K562 (cell line): ENCODE data around the gene DNAJC17. TPM values are rescaled to one million over a fixed set of nuclear protein-coding genes. Genes with fewer than 3 reads are reported as not detected.

Experiments used
- ATAC-seq: fragments of 200-7000 bp; cut with Tn5 transposase; 3 replicates; pipeline ENCODE4 v1.9.1; 2020; ENCODE audit warnings: moderate library complexity
- BruUV-seq: library from RNA; stranded (reverse); fragments of 400-500 nt; replicated peaks from 2 replicates; lab custom pipeline; 2021; lab: Mats Ljungman, UMichigan
- CTCF ChIA-PET: fragments of 300-600 bp; formaldehyde crosslinking; extraction: SDS; loops from one replicate; lab custom pipeline; 2021; ENCODE audit warnings: low intra/inter-chr PET ratio; lab: Yijun Ruan, JAX
- POLR2A ChIA-PET: fragments of 300-600, 350-650 bp; sonication (Branson Sonifier 250); formaldehyde crosslinking; extraction: SDS; loops from one replicate; lab custom pipeline; 2021; ENCODE audit warnings: antibody characterized with exemption, inconsistent platforms; lab: Yijun Ruan, JAX
- DNase-seq, 4 experiments: peaks; one replicate each; pipeline versions ENCODE4 v3.0.0 to v3.0.0-alpha.2; 2011 to 2018; ENCODE audit warnings: low spot score in 3 of 4, mixed read lengths in 3 of 4; ENCODE audit errors: extremely low read depth in 1 of 4
- FAIRE-seq: peaks from 2 replicates; lab custom pipeline; 2011; peaks lifted over from hg19 to GRCh38; lab: Jason Lieb, UNC
- H2AFZ ChIP-seq: 2 replicates; pipeline ENCODE4 v1.6.0; 2011; ENCODE audit warnings: low read depth, low read length, control low read depth, inconsistent platforms
- H3K27ac ChIP-seq: fragments of 200-600 bp; 3 replicates; pipeline ENCODE4 v1.8.0; 2011; ENCODE audit warnings: low read depth, mild to moderate bottlenecking, control low read depth, inconsistent platforms, low read length, moderate library complexity, mixed read lengths; ENCODE audit errors: extremely low read depth
- H3K27me3 ChIP-seq, 2 experiments: fragments of 300-600 bp in 1 of 2; 2 replicates in 1 of 2; 3 replicates in 1 of 2; pipeline versions ENCODE4 v1.6.0 to v1.8.0; 2011; ENCODE audit warnings: inconsistent platforms in 2 of 2, low read length in 2 of 2, mild to moderate bottlenecking in 1 of 2, mixed read lengths in 1 of 2, moderate library complexity in 1 of 2; ENCODE audit not compliant: control insufficient read depth in 2 of 2, insufficient read depth in 2 of 2
- H3K36me3 ChIP-seq: fragments of 300-600 bp; 3 replicates; pipeline ENCODE4 v1.8.0; 2011; ENCODE audit warnings: mild to moderate bottlenecking, low read length, inconsistent platforms; ENCODE audit not compliant: control insufficient read depth, insufficient read depth
- H3K4me1 ChIP-seq, 2 experiments: fragments of 200-600 bp in 1 of 2; replicated peaks in 1 of 2; 2 replicates in 1 of 2; 3 replicates in 1 of 2; pipeline versions ENCODE4 v1.5.1 to v1.8.0; 2011; ENCODE audit warnings: inconsistent platforms in 2 of 2, low read length in 2 of 2, mild to moderate bottlenecking in 1 of 2, mixed read lengths in 1 of 2, moderate library complexity in 1 of 2; ENCODE audit not compliant: control insufficient read depth in 2 of 2, insufficient read depth in 2 of 2
- H3K4me2 ChIP-seq: 2 replicates; pipeline ENCODE4 v1.6.1; 2011; ENCODE audit warnings: low read length, control low read depth, inconsistent platforms, mixed read lengths; ENCODE audit not compliant: insufficient read depth
- H3K4me3 ChIP-seq: fragments of 200-600 bp; sonication (generic), shearing (Covaris generic); 2 replicates; pipeline ENCODE4 v1.5.1; 2016; ENCODE audit warnings: control low read depth, inconsistent platforms
- H3K79me2 ChIP-seq: fragments of 200-600 bp; 3 replicates; pipeline ENCODE4 v1.8.0; 2011; ENCODE audit warnings: low read length, inconsistent platforms; ENCODE audit not compliant: control insufficient read depth, insufficient read depth
- H3K9ac ChIP-seq, 2 experiments: 2 replicates each; pipeline versions ENCODE4 v1.6.0 to v1.6.1; 2011; ENCODE audit warnings: low read depth in 2 of 2, low read length in 2 of 2, control low read depth in 1 of 2, inconsistent platforms in 1 of 2, mild to moderate bottlenecking in 1 of 2, mixed read lengths in 1 of 2; ENCODE audit not compliant: insufficient read depth in 1 of 2
- H3K9me1 ChIP-seq: one replicate; pipeline ENCODE4 v1.6.0; 2011; ENCODE audit warnings: inconsistent platforms, mild to moderate bottlenecking, low read length, moderate library complexity; ENCODE audit not compliant: control insufficient read depth, insufficient read depth
- H3K9me3 ChIP-seq: replicated peaks from 2 replicates; pipeline ENCODE4 v1.5.1; 2011; ENCODE audit warnings: low read depth, low read length, inconsistent platforms; ENCODE audit not compliant: control insufficient read depth, insufficient read depth
- H4K20me1 ChIP-seq: replicated peaks from 2 replicates; pipeline ENCODE4 v1.6.1; 2011; ENCODE audit warnings: low read length, inconsistent platforms, mixed read lengths; ENCODE audit not compliant: control insufficient read depth, insufficient read depth
- ARID1B ChIP-seq: fragments of 450-650 bp; IDR thresholded peaks from 2 replicates; pipeline ENCODE4 v1.6.1; 2016; ENCODE audit warnings: antibody characterized with exemption, mild to moderate bottlenecking, inconsistent platforms
- BCL6 ChIP-seq: fragments of 250-450 bp; sonication (Bioruptor Pico); IDR thresholded peaks from 2 replicates; pipeline ENCODE4 v1.4.0; 2020
- DDX20 ChIP-seq: fragments of 450-650 bp; IDR thresholded peaks from 2 replicates; pipeline ENCODE4 v1.6.1; 2016; ENCODE audit warnings: missing genetic modification characterization, low read depth, mild to moderate bottlenecking, missing compliant biosample characterization, moderate library complexity
- ETS2 ChIP-seq: IDR thresholded peaks from 2 replicates; pipeline ENCODE4 v1.6.1; 2016; ENCODE audit warnings: borderline replicate concordance, missing genetic modification characterization, mild to moderate bottlenecking, moderate library complexity, missing compliant biosample characterization; ENCODE audit not compliant: poor library complexity, severe bottlenecking
- SIN3A ChIP-seq, 2 experiments: fragments of 150-350 bp in 1 of 2; IDR thresholded peaks; 2 replicates each; pipeline ENCODE4 v1.6.1; 2011 to 2016; ENCODE audit warnings: borderline replicate concordance in 2 of 2, low read depth in 2 of 2, low read length in 2 of 2, mild to moderate bottlenecking in 2 of 2, moderate library complexity in 2 of 2; ENCODE audit not compliant: control insufficient read depth in 1 of 2
- ZNF699 ChIP-seq: fragments of 250-450 bp; sonication (Bioruptor Pico); IDR thresholded peaks from 2 replicates; pipeline ENCODE4 v1.8.0; 2021; ENCODE audit warnings: mild to moderate bottlenecking, moderate library complexity; ENCODE audit not compliant: insufficient replicate concordance
- WGBS: fragments of 100-300 bp; shearing (Covaris generic); methylation state at CpG from one replicate; pipeline ENCODE4 v1.1.6; 2016; ENCODE audit warnings: low coverage, mixed read lengths; ENCODE audit not compliant: insufficient coverage; ENCODE audit errors: missing lambda C conversion rate; 5-methylcytosine and 5-hydroxymethylcytosine counted together
- in situ Hi-C: fragments of 300-500 bp; cut with MboI; formaldehyde crosslinking; loops from 4 replicates; pipeline ENCODE4 v1.15.0; 2018; ENCODE audit warnings: inconsistent platforms, mixed read lengths
- intact Hi-C: fragments of 100-400 bp; cut with micrococcal nuclease; formaldehyde crosslinking; loops from 2 replicates; pipeline ENCODE4 v1.14.2; 2022
- polyA plus RNA-seq, 8 experiments: library from polyadenylated mRNA; depleted of rRNA in 4 of 8; stranded (reverse) in 5 of 8; unstranded in 3 of 8; fragments of >200 nt; fragmentation: Nextera tagmentation in 2 of 8; fragmentation: Illumina TruSeq in 1 of 8; extraction: Ambion mirVana in 2 of 8; extraction: Trizol in 1 of 8; gene quantifications; 2 replicates each; pipeline versions ENCODE4 v1.2.1 to v1.2.3, GENCODE V29; 2011 to 2014; ENCODE audit warnings: inconsistent platforms in 1 of 8, missing spikeins in 1 of 8
- total RNA-seq, 7 experiments: library from RNA; depleted of rRNA in 6 of 7; stranded (reverse); fragments of >200 nt in 6 of 7; fragmentation: Illumina TruSeq in 2 of 7; extraction: Trizol in 2 of 7; gene quantifications; 2 replicates each; pipeline versions ENCODE4 v1.2.1 to v1.2.3, GENCODE V29; 2011 to 2021; ENCODE audit warnings: low replicate concordance in 1 of 7
- TF ChIP-seq, protein P1 (sequence below), 2 experiments: fragments of 450-650 bp; IDR thresholded peaks; 2 replicates each; pipeline ENCODE4 v1.6.1; 2016; ENCODE audit warnings: mild to moderate bottlenecking in 2 of 2, borderline replicate concordance in 1 of 2, low read depth in 1 of 2, moderate library complexity in 1 of 2

The DNAJC17 gene
- total and polyA plus RNA-seq, 9 of the 15 experiments (the other 6 are each of a cell fraction or from before 2014, with no cell fraction given), result 2.4 to 79.4 (median 44.2) TPM

DNA sequence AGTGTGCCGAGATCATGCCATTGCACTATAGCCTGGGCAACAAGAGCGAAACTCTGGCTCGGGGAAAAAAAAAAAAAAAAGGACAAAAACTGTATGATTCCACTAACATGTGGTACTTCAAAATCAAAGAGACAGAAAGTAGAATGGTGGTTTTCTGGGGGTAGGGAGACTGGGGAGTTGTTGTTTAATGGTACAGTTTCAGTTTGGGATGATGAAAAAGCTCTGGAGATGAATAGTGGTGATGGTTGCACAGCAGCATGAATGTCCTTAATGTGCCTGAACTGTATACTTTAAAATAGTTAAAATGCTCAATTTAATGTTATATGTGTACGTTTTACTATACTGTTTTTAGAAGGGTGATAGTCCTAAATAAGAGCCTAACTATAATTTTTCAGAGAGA is 84.9 kb downstream of the DNAJC17 start:
- ATAC-seq, result no peak
- H3K9ac ChIP-seq, result no peak overlapping the region
- CTCF ChIA-PET, result no interaction called here
- no peaks in the 10 kb centered on the region for H4K20me1 ChIP-seq
- no peaks in the 10 kb centered on the region for H3K27me3 ChIP-seq
- intact Hi-C loops, result no loop called here
- no peak for DNase-seq
- H3K4me2 ChIP-seq, result no peak overlapping the region
- no TSS peak for BruUV-seq
- POLR2A ChIA-PET, result interaction anchor here (0.9 to 1.2 kb wide), 2 partner anchors 15 to 133 kb away, joined by 3 to 4 read pairs; no protein-coding TSS in a partner anchor
- H3K36me3 ChIP-seq, result peaks cover 69% of the 10 kb centered on the region
- H2AFZ ChIP-seq, result no peak overlapping the region
- H3K4me3 ChIP-seq, result no peak overlapping the region
- H3K4me1 ChIP-seq, result 0 out of 5 replicates have a peak, but pooled peaks cover 0 to 4% of the 10 kb centered on the region in 2 experiments
- no peak for FAIRE-seq
- H3K79me2 ChIP-seq, result no peaks in the 10 kb centered on the region
- WGBS, result 88% methylated on average over 2 of the region's 4 CpGs
- in situ Hi-C loops, result no loop called here
- H3K9me3 ChIP-seq, result no peaks in the 10 kb centered on the region
- no peaks in the 10 kb centered on the region for H3K9me1 ChIP-seq
- H3K27ac ChIP-seq, result no peak overlapping the region
- no peak for TF ChIP-seq ZNF699 (CRISPR knock-in tag)
- no peak for TF ChIP-seq ETS2
- no peak for TF ChIP-seq DDX20
- TF ChIP-seq SIN3A (IDR thresholded peaks at IDR 0.05; ENCODE audit: borderline replicate concordance in 2 of 2, control insufficient read depth in 1 of 2, low read depth in 2 of 2, low read length in 2 of 2), result no peak
- no peak for TF ChIP-seq ARID1B
- TF ChIP-seq, protein P1, sequence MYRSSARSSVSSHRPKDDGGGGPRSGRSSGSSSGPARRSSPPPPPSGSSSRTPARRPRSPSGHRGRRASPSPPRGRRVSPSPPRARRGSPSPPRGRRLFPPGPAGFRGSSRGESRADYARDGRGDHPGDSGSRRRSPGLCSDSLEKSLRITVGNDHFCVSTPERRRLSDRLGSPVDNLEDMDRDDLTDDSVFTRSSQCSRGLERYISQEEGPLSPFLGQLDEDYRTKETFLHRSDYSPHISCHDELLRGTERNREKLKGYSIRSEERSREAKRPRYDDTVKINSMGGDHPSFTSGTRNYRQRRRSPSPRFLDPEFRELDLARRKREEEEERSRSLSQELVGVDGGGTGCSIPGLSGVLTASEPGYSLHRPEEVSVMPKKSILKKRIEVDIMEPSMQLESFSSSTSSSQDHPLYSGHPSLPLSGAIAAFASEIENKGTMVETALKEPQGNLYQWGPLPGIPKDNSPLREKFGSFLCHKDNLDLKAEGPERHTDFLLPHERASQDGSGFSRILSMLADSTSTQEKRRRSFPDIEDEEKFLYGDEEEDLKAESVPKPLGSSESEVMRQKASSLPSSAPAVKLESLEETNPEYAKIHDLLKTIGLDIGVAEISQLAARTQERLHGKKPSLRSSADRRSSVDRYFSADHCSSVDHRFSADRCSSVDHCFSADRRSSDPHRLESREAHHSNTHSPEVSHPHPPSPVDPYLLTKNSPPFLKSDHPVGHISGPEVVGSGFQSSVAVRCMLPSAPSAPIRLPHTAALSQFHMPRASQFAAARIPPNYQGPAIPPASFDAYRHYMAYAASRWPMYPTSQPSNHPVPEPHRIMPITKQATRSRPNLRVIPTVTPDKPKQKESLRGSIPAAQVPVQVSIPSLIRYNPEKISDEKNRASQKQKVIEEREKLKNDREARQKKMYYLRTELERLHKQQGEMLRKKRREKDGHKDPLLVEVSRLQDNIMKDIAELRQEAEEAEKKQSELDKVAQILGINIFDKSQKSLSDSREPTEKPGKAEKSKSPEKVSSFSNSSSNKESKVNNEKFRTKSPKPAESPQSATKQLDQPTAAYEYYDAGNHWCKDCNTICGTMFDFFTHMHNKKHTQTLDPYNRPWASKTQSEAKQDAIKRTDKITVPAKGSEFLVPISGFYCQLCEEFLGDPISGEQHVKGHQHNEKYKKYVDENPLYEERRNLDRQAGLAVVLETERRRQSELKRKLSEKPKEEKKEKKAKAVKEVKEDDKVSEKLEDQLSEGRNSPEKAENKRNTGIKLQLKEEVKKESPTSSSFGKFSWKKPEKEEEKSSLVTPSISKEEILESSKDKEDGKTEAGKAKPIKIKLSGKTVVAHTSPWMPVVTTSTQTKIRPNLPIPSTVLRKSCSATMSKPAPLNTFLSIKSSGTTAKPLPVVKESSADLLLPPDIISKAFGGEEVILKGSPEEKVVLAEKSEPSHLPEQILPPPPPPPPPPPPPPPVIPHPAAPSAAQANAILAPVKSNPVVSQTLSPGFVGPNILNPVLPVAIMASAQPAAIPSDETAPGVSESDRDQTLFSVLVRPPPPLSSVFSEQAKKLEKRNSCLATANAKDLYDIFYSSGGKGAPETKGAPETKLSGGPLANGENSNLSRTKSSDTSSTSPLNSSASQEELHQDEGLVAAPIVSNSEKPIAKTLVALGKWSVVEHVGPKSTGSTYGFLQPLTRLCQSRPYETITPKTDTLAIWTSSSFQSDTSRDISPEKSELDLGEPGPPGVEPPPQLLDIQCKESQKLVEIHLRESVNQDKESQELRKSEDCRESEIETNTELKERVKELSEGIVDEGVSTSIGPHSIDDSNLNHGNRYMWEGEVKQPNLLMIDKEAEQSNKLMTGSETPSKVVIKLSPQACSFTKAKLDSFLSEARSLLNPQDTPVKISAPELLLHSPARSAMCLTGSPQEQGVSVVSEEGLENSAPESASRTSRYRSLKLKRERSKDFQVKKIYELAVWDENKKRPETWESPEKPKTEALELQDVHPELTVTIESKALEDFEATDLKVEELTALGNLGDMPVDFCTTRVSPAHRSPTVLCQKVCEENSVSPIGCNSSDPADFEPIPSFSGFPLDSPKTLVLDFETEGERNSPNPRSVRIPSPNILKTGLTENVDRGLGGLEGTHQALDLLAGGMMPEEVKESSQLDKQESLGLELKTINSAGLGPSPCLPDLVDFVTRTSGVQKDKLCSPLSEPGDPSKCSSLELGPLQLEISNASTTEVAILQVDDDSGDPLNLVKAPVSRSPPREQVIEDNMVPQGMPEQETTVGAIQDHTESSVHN (IDR thresholded peaks at IDR 0.05; ENCODE audit: borderline replicate concordance in 1 of 2, low read depth in 1 of 2), result no peak
- no peak for TF ChIP-seq BCL6 (CRISPR knock-in tag)
